Body of pancreas (tissue), 4 donors: ENCODE measurements around the gene TCN1.

ENCODE experiments used
- POLR2A ChIP-seq, 3 donors: fragments of 450-650 bp; IDR thresholded peaks; one replicate each; pipeline ENCODE4 v1.6.1; 2016; ENCODE audit warnings: antibody characterized with exemption in 3 of 3, mild to moderate bottlenecking in 2 of 3
- TF ChIP-seq, protein P1 (sequence below), 7 experiments: fragments of 450-650 bp in 4 of 7; fragments of 200-600 bp in 3 of 7; sonication (generic) in 3 of 7; IDR thresholded peaks; one replicate each; pipeline ENCODE4 v1.5.1; 2016 to 2019; ENCODE audit warnings: antibody characterized with exemption in 7 of 7

DNA sequence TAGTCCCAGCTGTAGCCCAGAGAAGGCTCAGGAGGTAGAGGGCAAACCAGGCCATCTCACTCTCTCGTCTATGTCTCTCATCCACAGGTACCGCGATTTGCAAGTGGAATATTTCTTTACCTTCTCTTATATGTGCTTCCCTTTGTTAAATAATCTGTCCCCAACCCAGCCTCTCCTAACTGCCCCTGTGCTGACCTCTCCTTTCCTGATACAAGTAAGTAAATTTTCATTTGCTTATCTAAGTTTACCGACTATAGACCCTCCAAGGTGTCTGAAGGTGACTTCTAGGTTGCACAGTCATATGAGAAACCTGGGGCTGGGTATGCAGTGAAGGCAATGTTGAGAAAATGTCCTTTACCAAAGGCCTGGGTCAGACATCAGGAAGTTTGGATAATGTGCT, 20.9 kb downstream of the TCN1 start, which contains the start of gene CBLIF:
- no peak for TF ChIP-seq POLR2A (IDR thresholded peaks at IDR 0.05)
- TF ChIP-seq, protein P1, sequence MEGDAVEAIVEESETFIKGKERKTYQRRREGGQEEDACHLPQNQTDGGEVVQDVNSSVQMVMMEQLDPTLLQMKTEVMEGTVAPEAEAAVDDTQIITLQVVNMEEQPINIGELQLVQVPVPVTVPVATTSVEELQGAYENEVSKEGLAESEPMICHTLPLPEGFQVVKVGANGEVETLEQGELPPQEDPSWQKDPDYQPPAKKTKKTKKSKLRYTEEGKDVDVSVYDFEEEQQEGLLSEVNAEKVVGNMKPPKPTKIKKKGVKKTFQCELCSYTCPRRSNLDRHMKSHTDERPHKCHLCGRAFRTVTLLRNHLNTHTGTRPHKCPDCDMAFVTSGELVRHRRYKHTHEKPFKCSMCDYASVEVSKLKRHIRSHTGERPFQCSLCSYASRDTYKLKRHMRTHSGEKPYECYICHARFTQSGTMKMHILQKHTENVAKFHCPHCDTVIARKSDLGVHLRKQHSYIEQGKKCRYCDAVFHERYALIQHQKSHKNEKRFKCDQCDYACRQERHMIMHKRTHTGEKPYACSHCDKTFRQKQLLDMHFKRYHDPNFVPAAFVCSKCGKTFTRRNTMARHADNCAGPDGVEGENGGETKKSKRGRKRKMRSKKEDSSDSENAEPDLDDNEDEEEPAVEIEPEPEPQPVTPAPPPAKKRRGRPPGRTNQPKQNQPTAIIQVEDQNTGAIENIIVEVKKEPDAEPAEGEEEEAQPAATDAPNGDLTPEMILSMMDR (IDR thresholded peaks at IDR 0.05) = no peak
